Measurements from ENCODE around the gene TRPM2. TPM values are rescaled to one million over a fixed set of nuclear protein-coding genes. Genes with fewer than 3 reads are reported as not detected.

TRPM2 gene
- total and polyA plus RNA-seq, 10 of the 15 experiments (the other 5 are each of a cell fraction or from before 2014, with no cell fraction given): 0.03 to 9.1 (median 2.6) TPM

DNA sequence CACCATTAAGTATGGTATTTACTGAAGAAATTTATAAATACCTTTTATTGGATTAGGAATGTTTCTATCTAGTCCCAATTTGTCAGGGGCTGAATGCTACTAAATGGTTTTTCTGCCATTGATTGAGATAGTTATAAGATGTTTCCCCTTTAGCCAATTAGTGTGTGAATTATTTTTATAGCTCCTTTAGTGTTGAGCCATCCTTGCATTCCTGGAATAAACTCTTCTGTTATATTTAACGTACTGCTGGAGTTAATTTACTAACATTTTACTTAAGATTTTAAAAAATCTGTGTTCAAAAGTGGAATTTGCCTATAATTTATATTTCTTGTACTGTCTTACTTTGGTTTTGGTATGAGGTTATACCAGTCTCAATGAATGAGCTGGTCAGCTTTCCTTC, 76.5 kb downstream of the TRPM2 start:
- Histone ChIP-seq H3K79me2 (ENCODE audit: control insufficient read depth, insufficient read depth, low read length) (no peaks in the 10 kb centered on the region), H3K36me3 (ENCODE audit: control insufficient read depth in 2 of 2, insufficient read depth in 2 of 2, low read length in 1 of 2) (no peaks in the 10 kb centered on the region), H3K4me1 (ENCODE audit: control insufficient read depth, insufficient read depth, low read length) (no peaks in the 10 kb centered on the region), H2AFZ (ENCODE audit: control insufficient read depth, low read depth, low read length) (no peak overlapping the region), H3K9me3 (replicated peaks; ENCODE audit: control insufficient read depth, insufficient read depth, low read length) (peaks cover 5% of the 10 kb centered on the region; the same call in 1 of the 3 replicates), H3K4me3 (no peak overlapping the region), H3K27ac (ENCODE audit: control insufficient read depth, insufficient read depth) (no peak overlapping the region), H3K9ac (ENCODE audit: control insufficient read depth, insufficient read depth, low read length) (no peak overlapping the region), H4K20me1 (ENCODE audit: control insufficient read depth, insufficient read depth) (no peaks in the 10 kb centered on the region), H3K27me3 (replicated peaks in 1 of 2; ENCODE audit: control insufficient read depth in 2 of 2, insufficient read depth in 2 of 2, low read length in 1 of 2) (no peaks in the 10 kb centered on the region), H3K4me2 (ENCODE audit: control insufficient read depth, insufficient read depth) (no peak overlapping the region)
- DNase-seq (ENCODE audit: low read depth, low spot score) (no peak), ATAC-seq (no peak), FAIRE-seq (no peak)
- CTCF ChIA-PET: interaction anchor here (1.1 kb wide), 1 partner anchor 363 kb away, joined by 3 read pairs; no protein-coding TSS in a partner anchor
- TF ChIP-seq RCOR1 (conservative IDR thresholded peaks at IDR 0.05; ENCODE audit: low read depth, low read length) (no peak), BHLHE40 (IDR thresholded peaks at IDR 0.05; ENCODE audit: borderline replicate concordance in 1 of 2, low read depth in 2 of 2, low read length in 1 of 2) (no peak), EP300 (IDR thresholded peaks at IDR 0.05; ENCODE audit: borderline replicate concordance in 1 of 2, control insufficient read depth in 1 of 2, low read depth in 2 of 2, low read length in 2 of 2) (no peak), NFIC (IDR thresholded peaks at IDR 0.05; ENCODE audit: low read depth, low read length) (no peak), CBFB (IDR thresholded peaks at IDR 0.05; ENCODE audit: low read depth) (no peak), CHD2 (IDR thresholded peaks at IDR 0.05; ENCODE audit: borderline replicate concordance, low read depth, low read length) (no peak), SRF (IDR thresholded peaks at IDR 0.05; ENCODE audit: low read depth in 2 of 2, low read length in 2 of 2) (no peak), RAD21 (IDR thresholded peaks at IDR 0.05; ENCODE audit: insufficient read depth, low read depth, low read length) (no peak), GATAD2B (conservative IDR thresholded peaks at IDR 0.05; ENCODE audit: low read depth) (no peak), JUNB (IDR thresholded peaks at IDR 0.05) (no peak), SUZ12 (IDR thresholded peaks at IDR 0.05; ENCODE audit: unreplicated experiment) (no peak), ZNF207 (IDR thresholded peaks at IDR 0.05; ENCODE audit: borderline replicate concordance) (no peak), PAX8 (IDR thresholded peaks at IDR 0.05) (no peak), SMARCA5 (IDR thresholded peaks at IDR 0.05) (no peak), CREM (IDR thresholded peaks at IDR 0.05; ENCODE audit: low read depth) (no peak), ZNF384 (IDR thresholded peaks at IDR 0.05; ENCODE audit: borderline replicate concordance, low read depth, low read length) (no peak)
- RAD21 ChIA-PET (ENCODE audit: unreplicated experiment): no interaction called here
- in situ Hi-C loops (cut with MboI) (loop anchor here (5.0 kb wide), 1 partner anchor 78 kb away; the partner anchor contains the start of gene TRPM2), intact Hi-C loops (cut with micrococcal nuclease; ENCODE audit: unreplicated experiment) (no loop called here)
- POLR2A ChIA-PET: no interaction called here
- WGBS (ENCODE audit: insufficient coverage, insufficient replicate concordance, low lambda C conversion rate, missing lambda C conversion rate): 0% methylated on average over 1 of the region's 1 CpG
- no TSS peak for BruUV-seq (replicated peaks)
- SMC1A ChIA-PET (ENCODE audit: uncharacterized antibody, unreplicated experiment): no interaction called here
